GM23338 (cell line): Measurements from ENCODE around the gene SLC5A4. TPM values are rescaled to one million over a fixed set of nuclear protein-coding genes. Genes with fewer than 3 reads are reported as not detected.

ENCODE experiments used
- ATAC-seq: fragments of 200-7000 bp; cut with Tn5 transposase; 3 replicates; pipeline ENCODE4 v1.9.1; 2020
- DNase-seq: peaks from one replicate; pipeline ENCODE4 v3.0.0-alpha.2; 2015; ENCODE audit warnings: low spot score
- H2AFZ ChIP-seq: fragments of 200-600 bp; sonication (generic); 2 replicates; pipeline ENCODE4 v1.8.0; 2016; ENCODE audit warnings: antibody characterized with exemption, mild to moderate bottlenecking, moderate library complexity
- H3F3A ChIP-seq: fragments of 200-600 bp; sonication (generic); replicated peaks from 2 replicates; pipeline ENCODE4 v1.8.0; 2017; ENCODE audit warnings: antibody characterized with exemption, mixed run types, low read depth
- H3K27ac ChIP-seq: fragments of 200-600 bp; sonication (generic); 2 replicates; pipeline ENCODE4 v1.6.1; 2016; ENCODE audit warnings: low read depth
- H3K27me3 ChIP-seq: fragments of 200-600 bp; sonication (generic); 2 replicates; pipeline ENCODE4 v1.8.0; 2016; ENCODE audit warnings: mild to moderate bottlenecking, mixed run types, moderate library complexity; ENCODE audit not compliant: insufficient read depth
- H3K36me3 ChIP-seq: fragments of 200-600 bp; sonication (generic); 2 replicates; pipeline ENCODE4 v1.8.0; 2016; ENCODE audit warnings: mild to moderate bottlenecking; ENCODE audit not compliant: insufficient read depth
- H3K4me1 ChIP-seq: fragments of 200-600 bp; sonication (generic); 2 replicates; pipeline ENCODE4 v1.8.0; 2016; ENCODE audit warnings: mild to moderate bottlenecking, moderate library complexity; ENCODE audit not compliant: insufficient read depth
- H3K4me2 ChIP-seq: fragments of 200-600 bp; sonication (generic); 2 replicates; pipeline ENCODE4 v1.7.1; 2017; ENCODE audit warnings: mixed run types
- H3K4me3 ChIP-seq: fragments of 200-600 bp; sonication (generic); 2 replicates; pipeline ENCODE4 v1.6.1; 2016; ENCODE audit warnings: mixed run types
- H3K79me2 ChIP-seq: fragments of 200-600 bp; sonication (generic); replicated peaks from 2 replicates; pipeline ENCODE4 v1.8.0; 2017; ENCODE audit warnings: mild to moderate bottlenecking; ENCODE audit not compliant: insufficient read depth
- H3K9me2 ChIP-seq: fragments of 200-600 bp; sonication (generic); 2 replicates; pipeline ENCODE4 v1.8.0; 2017; ENCODE audit not compliant: insufficient read depth
- H4K20me1 ChIP-seq: fragments of 200-600 bp; sonication (generic); replicated peaks from 2 replicates; pipeline ENCODE4 v1.8.0; 2017; ENCODE audit warnings: mild to moderate bottlenecking; ENCODE audit not compliant: insufficient read depth
- H3K27ac Mint-ChIP-seq: 2 replicates; pipeline ENCODE4 v1.8.0; 2020; ENCODE audit warnings: inconsistent platforms, mild to moderate bottlenecking, moderate library complexity, mixed read lengths
- H3K27me3 Mint-ChIP-seq: 3 replicates; pipeline ENCODE4 v1.8.0; 2022; ENCODE audit warnings: low read depth, mild to moderate bottlenecking, moderate library complexity, mixed read lengths, inconsistent platforms; ENCODE audit not compliant: insufficient read depth, poor library complexity
- H3K36me3 Mint-ChIP-seq: 3 replicates; pipeline ENCODE4 v1.8.0; 2021; ENCODE audit warnings: low read depth, mild to moderate bottlenecking, inconsistent platforms, moderate library complexity, mixed read lengths
- H3K4me1 Mint-ChIP-seq: 3 replicates; pipeline ENCODE4 v1.8.0; 2020; ENCODE audit warnings: mild to moderate bottlenecking, inconsistent platforms, mixed read lengths
- H3K4me3 Mint-ChIP-seq: 3 replicates; pipeline ENCODE4 v1.8.0; 2021; ENCODE audit warnings: moderate library complexity, mild to moderate bottlenecking, inconsistent platforms, mixed read lengths
- H3K9me3 Mint-ChIP-seq: 3 replicates; pipeline ENCODE4 v1.8.0; 2020; ENCODE audit warnings: moderate library complexity, mild to moderate bottlenecking, inconsistent platforms, mixed read lengths
- CREB1 ChIP-seq: fragments of 250-450 bp; sonication (Bioruptor Pico); IDR thresholded peaks from 2 replicates; pipeline ENCODE4 v1.5.0; 2020; ENCODE audit warnings: low read depth, mild to moderate bottlenecking, moderate library complexity
- CTCF ChIP-seq, 2 experiments: fragments of 200-600 bp in 1 of 2; sonication (generic) in 1 of 2; conservative IDR thresholded peaks; 2 replicates each; pipeline versions ENCODE4 v1.5.1 to v1.6.1; 2016 to 2017; ENCODE audit warnings: antibody characterized with exemption in 2 of 2, low read depth in 2 of 2, mild to moderate bottlenecking in 2 of 2, moderate library complexity in 1 of 2
- ETS1 ChIP-seq: IDR thresholded peaks from 2 replicates; pipeline ENCODE4 v1.6.1; 2016; ENCODE audit warnings: antibody characterized with exemption
- EZH2 ChIP-seq: fragments of 200-600 bp; sonication (generic); IDR thresholded peaks from one replicate; pipeline ENCODE4 v1.8.0; 2017; ENCODE audit warnings: antibody characterized with exemption, mild to moderate bottlenecking, low read depth; ENCODE audit not compliant: unreplicated experiment
- EZH2phosphoT487 ChIP-seq: fragments of 200-600 bp; sonication (generic); IDR thresholded peaks from one replicate; pipeline ENCODE4 v1.8.1; 2018; ENCODE audit warnings: antibody characterized with exemption; ENCODE audit not compliant: unreplicated experiment
- JUNB ChIP-seq: IDR thresholded peaks from one replicate; pipeline ENCODE4 v1.6.1; 2016; ENCODE audit warnings: antibody characterized with exemption; ENCODE audit not compliant: unreplicated experiment
- NANOG ChIP-seq: IDR thresholded peaks from 2 replicates; pipeline ENCODE4 v1.6.1; 2016; ENCODE audit warnings: antibody characterized with exemption, borderline replicate concordance
- POLR2AphosphoS5 ChIP-seq: IDR thresholded peaks from 2 replicates; pipeline ENCODE4 v1.6.1; 2016; ENCODE audit warnings: antibody characterized with exemption, low read depth
- REST ChIP-seq: IDR thresholded peaks from one replicate; pipeline ENCODE4 v1.6.1; 2018; ENCODE audit warnings: antibody characterized with exemption; ENCODE audit not compliant: unreplicated experiment
- STAT1 ChIP-seq: IDR thresholded peaks from one replicate; pipeline ENCODE4 v1.6.1; 2016; ENCODE audit warnings: antibody characterized with exemption; ENCODE audit not compliant: unreplicated experiment
- ZNF114 ChIP-seq: fragments of 250-450 bp; sonication (Bioruptor Pico); IDR thresholded peaks from 2 replicates; pipeline ENCODE4 v1.5.0; 2020; ENCODE audit warnings: mild to moderate bottlenecking, moderate library complexity
- ZNF331 ChIP-seq: fragments of 250-450 bp; sonication (Bioruptor Pico); IDR thresholded peaks from 2 replicates; pipeline ENCODE4 v1.5.0; 2020; ENCODE audit warnings: low read depth, mild to moderate bottlenecking, moderate library complexity
- polyA plus RNA-seq: library from polyadenylated mRNA; unstranded; fragments of >200 nt; fragmentation: Nextera tagmentation; extraction: Ambion mirVana; gene quantifications from 2 replicates; pipeline ENCODE4 v1.2.1, GENCODE V29; 2016
- total RNA-seq: library from RNA; depleted of rRNA; stranded (reverse); fragments of >200 nt; shearing (Covaris generic); gene quantifications from 2 replicates; pipeline ENCODE4 v1.2.3, GENCODE V29; 2014
- TF ChIP-seq, protein P1 (sequence below): fragments of 250-450 bp; sonication (Bioruptor Pico); IDR thresholded peaks from 2 replicates; pipeline ENCODE4 v1.5.0; 2020; ENCODE audit warnings: mild to moderate bottlenecking, moderate library complexity

SLC5A4 gene
- total and polyA plus RNA-seq, 2 experiments from 2014 or later = 0.16 TPM; not detected in 1

- H3K4me1 ChIP-seq = no peaks in the 10 kb centered on the region
- no peak overlapping the region for H3K4me2 ChIP-seq
- H4K20me1 ChIP-seq = no peaks in the 10 kb centered on the region
- DNase-seq (no peak), ATAC-seq (no peak)
- no peaks in the 10 kb centered on the region for H3K79me2 ChIP-seq
- H3K36me3 ChIP-seq = no peaks in the 10 kb centered on the region
- Mint-ChIP-seq H3K27ac (no peak overlapping the region), H3K4me3 (no peak overlapping the region), H3K27me3 (peaks cover 4% of the 10 kb centered on the region), H3K9me3 (no peaks in the 10 kb centered on the region), H3K36me3 (no peaks in the 10 kb centered on the region), H3K4me1 (peaks cover 5% of the 10 kb centered on the region; the same call in 2 of the 3 replicates)
- no peak overlapping the region for H3K27ac ChIP-seq
- H3K27me3 ChIP-seq = 0 out of 2 replicates have a peak, but pooled peaks cover 5% of the 10 kb centered on the region
- H2AFZ ChIP-seq = no peak overlapping the region
- H3K9me2 ChIP-seq = no peaks in the 10 kb centered on the region
- H3F3A ChIP-seq = no peaks in the 10 kb centered on the region
- H3K4me3 ChIP-seq = no peak overlapping the region
- TF ChIP-seq REST = no peak
- no peak for TF ChIP-seq STAT1
- no peak for TF ChIP-seq CTCF (conservative IDR thresholded peaks at IDR 0.05; ENCODE audit: low read depth in 2 of 2)
- no peak for TF ChIP-seq ETS1
- TF ChIP-seq NANOG = no peak
- no peak for TF ChIP-seq JUNB
- no peak for TF ChIP-seq EZH2phosphoT487
- no peak for TF ChIP-seq EZH2
- TF ChIP-seq, protein P1, sequence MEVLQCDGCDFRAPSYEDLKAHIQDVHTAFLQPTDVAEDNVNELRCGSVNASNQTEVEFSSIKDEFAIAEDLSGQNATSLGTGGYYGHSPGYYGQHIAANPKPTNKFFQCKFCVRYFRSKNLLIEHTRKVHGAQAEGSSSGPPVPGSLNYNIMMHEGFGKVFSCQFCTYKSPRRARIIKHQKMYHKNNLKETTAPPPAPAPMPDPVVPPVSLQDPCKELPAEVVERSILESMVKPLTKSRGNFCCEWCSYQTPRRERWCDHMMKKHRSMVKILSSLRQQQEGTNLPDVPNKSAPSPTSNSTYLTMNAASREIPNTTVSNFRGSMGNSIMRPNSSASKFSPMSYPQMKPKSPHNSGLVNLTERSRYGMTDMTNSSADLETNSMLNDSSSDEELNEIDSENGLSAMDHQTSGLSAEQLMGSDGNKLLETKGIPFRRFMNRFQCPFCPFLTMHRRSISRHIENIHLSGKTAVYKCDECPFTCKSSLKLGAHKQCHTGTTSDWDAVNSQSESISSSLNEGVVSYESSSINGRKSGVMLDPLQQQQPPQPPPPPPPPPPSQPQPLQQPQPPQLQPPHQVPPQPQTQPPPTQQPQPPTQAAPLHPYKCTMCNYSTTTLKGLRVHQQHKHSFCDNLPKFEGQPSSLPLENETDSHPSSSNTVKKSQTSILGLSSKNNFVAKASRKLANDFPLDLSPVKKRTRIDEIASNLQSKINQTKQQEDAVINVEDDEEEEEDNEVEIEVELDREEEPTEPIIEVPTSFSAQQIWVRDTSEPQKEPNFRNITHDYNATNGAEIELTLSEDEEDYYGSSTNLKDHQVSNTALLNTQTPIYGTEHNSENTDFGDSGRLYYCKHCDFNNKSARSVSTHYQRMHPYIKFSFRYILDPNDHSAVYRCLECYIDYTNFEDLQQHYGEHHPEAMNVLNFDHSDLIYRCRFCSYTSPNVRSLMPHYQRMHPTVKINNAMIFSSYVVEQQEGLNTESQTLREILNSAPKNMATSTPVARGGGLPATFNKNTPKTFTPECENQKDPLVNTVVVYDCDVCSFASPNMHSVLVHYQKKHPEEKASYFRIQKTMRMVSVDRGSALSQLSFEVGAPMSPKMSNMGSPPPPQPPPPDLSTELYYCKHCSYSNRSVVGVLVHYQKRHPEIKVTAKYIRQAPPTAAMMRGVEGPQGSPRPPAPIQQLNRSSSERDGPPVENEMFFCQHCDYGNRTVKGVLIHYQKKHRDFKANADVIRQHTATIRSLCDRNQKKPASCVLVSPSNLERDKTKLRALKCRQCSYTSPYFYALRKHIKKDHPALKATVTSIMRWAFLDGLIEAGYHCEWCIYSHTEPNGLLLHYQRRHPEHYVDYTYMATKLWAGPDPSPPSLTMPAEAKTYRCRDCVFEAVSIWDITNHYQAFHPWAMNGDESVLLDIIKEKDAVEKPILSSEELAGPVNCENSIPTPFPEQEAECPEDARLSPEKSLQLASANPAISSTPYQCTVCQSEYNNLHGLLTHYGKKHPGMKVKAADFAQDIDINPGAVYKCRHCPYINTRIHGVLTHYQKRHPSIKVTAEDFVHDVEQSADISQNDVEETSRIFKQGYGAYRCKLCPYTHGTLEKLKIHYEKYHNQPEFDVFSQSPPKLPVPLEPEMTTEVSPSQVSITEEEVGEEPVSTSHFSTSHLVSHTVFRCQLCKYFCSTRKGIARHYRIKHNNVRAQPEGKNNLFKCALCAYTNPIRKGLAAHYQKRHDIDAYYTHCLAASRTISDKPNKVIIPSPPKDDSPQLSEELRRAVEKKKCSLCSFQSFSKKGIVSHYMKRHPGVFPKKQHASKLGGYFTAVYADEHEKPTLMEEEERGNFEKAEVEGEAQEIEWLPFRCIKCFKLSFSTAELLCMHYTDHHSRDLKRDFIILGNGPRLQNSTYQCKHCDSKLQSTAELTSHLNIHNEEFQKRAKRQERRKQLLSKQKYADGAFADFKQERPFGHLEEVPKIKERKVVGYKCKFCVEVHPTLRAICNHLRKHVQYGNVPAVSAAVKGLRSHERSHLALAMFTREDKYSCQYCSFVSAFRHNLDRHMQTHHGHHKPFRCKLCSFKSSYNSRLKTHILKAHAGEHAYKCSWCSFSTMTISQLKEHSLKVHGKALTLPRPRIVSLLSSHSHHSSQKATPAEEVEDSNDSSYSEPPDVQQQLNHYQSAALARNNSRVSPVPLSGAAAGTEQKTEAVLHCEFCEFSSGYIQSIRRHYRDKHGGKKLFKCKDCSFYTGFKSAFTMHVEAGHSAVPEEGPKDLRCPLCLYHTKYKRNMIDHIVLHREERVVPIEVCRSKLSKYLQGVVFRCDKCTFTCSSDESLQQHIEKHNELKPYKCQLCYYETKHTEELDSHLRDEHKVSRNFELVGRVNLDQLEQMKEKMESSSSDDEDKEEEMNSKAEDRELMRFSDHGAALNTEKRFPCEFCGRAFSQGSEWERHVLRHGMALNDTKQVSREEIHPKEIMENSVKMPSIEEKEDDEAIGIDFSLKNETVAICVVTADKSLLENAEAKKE (CRISPR knock-in tag) = no peak
- no peak for TF ChIP-seq ZNF331
- no peak for TF ChIP-seq POLR2AphosphoS5
- TF ChIP-seq CREB1 (CRISPR knock-in tag) = no peak
- TF ChIP-seq ZNF114 (CRISPR knock-in tag) = no peak
Observed at GRCh38 chr22:32219026-32219425, 36.1 kb downstream of the SLC5A4 start.
